IMR-90 (cell line): ENCODE measurements around the gene NKAIN2. TPM values are rescaled to one million over a fixed set of nuclear protein-coding genes. Genes with fewer than 3 reads are reported as not detected.

Experiments used
- ATAC-seq: fragments of 200-7000 bp; cut with Tn5 transposase; 2 replicates; pipeline ENCODE4 v1.9.1; 2020; ENCODE audit warnings: low read depth, mild to moderate bottlenecking, moderate library complexity
- BruUV-seq: library from RNA; stranded (reverse); fragments of 400-500 nt; replicated peaks from 2 replicates; lab custom pipeline; 2021; lab: Mats Ljungman, UMichigan
- CTCF ChIA-PET: fragments of 300-600 bp; formaldehyde crosslinking; extraction: SDS; loops from one replicate; lab custom pipeline; 2021; ENCODE audit warnings: antibody characterized with exemption; lab: Yijun Ruan, JAX
- POLR2A ChIA-PET: fragments of 300-600 bp; sonication (Branson Sonifier 250); formaldehyde crosslinking; loops from one replicate; lab custom pipeline; 2022; ENCODE audit warnings: antibody characterized with exemption; ENCODE audit not compliant: unreplicated experiment; lab: Charles Lee
- DNase-seq: peaks from one replicate; pipeline ENCODE4 v3.0.0; 2013
- H2AFZ ChIP-seq: replicated peaks from 2 replicates; pipeline ENCODE3; 2013; ENCODE audit warnings: low read length, mild to moderate bottlenecking; ENCODE audit not compliant: poor library complexity
- H2AK5ac ChIP-seq: 2 replicates; pipeline ENCODE4 v1.6.1; 2013; ENCODE audit warnings: low read depth, low read length, inconsistent platforms
- H2AK9ac ChIP-seq: replicated peaks from 2 replicates; pipeline ENCODE3; 2013; ENCODE audit warnings: mild to moderate bottlenecking, low read depth, low read length, moderate library complexity; ENCODE audit not compliant: poor library complexity
- H2BK120ac ChIP-seq: 2 replicates; pipeline ENCODE4 v1.6.1; 2013; ENCODE audit warnings: low read depth, low read length, inconsistent platforms
- H2BK15ac ChIP-seq: 3 replicates; pipeline ENCODE4 v1.6.1; 2013; ENCODE audit warnings: low read depth, low read length, inconsistent platforms
- H2BK20ac ChIP-seq: 2 replicates; pipeline ENCODE4 v1.6.1; 2013; ENCODE audit warnings: low read depth, mild to moderate bottlenecking, inconsistent platforms, low read length, moderate library complexity
- H2BK5ac ChIP-seq: 2 replicates; pipeline ENCODE4 v1.6.1; 2013; ENCODE audit warnings: mild to moderate bottlenecking, low read depth, low read length, inconsistent platforms; ENCODE audit not compliant: poor library complexity, severe bottlenecking
- H3K14ac ChIP-seq: replicated peaks from 2 replicates; pipeline ENCODE4 v1.6.1; 2013; ENCODE audit warnings: low read depth, low read length, inconsistent platforms
- H3K18ac ChIP-seq: 2 replicates; pipeline ENCODE4 v1.6.1; 2013; ENCODE audit warnings: low read depth, low read length, control low read depth
- H3K23ac ChIP-seq: 2 replicates; pipeline ENCODE4 v1.6.1; 2013; ENCODE audit warnings: low read depth, low read length, inconsistent platforms
- H3K27ac ChIP-seq: 2 replicates; pipeline ENCODE4 v1.5.1; 2013; ENCODE audit warnings: mild to moderate bottlenecking, control low read depth, low read length; ENCODE audit not compliant: insufficient read depth
- H3K27me3 ChIP-seq: 2 replicates; pipeline ENCODE4 v1.6.1; 2013; ENCODE audit warnings: low read length; ENCODE audit not compliant: control insufficient read depth, insufficient read depth
- H3K36me3 ChIP-seq: 2 replicates; pipeline ENCODE4 v1.6.1; 2013; ENCODE audit warnings: low read length, mixed read lengths; ENCODE audit not compliant: control insufficient read depth, insufficient read depth
- H3K4ac ChIP-seq: 2 replicates; pipeline ENCODE4 v1.6.1; 2013; ENCODE audit warnings: low read depth, low read length, inconsistent platforms
- H3K4me1 ChIP-seq: 2 replicates; pipeline ENCODE4 v1.6.1; 2013; ENCODE audit warnings: low read length, mixed read lengths; ENCODE audit not compliant: control insufficient read depth, insufficient read depth
- H3K4me2 ChIP-seq: 2 replicates; pipeline ENCODE4 v1.6.1; 2013; ENCODE audit warnings: low read depth, mild to moderate bottlenecking, control low read depth, low read length, moderate library complexity
- H3K4me3 ChIP-seq: 2 replicates; pipeline ENCODE4 v1.5.1; 2013; ENCODE audit warnings: low read depth, mild to moderate bottlenecking, control low read depth, low read length, moderate library complexity; ENCODE audit not compliant: insufficient read depth
- H3K56ac ChIP-seq: 2 replicates; pipeline ENCODE4 v1.6.1; 2013; ENCODE audit warnings: low read length, inconsistent platforms; ENCODE audit not compliant: insufficient read depth; ENCODE audit errors: extremely low read depth
- H3K79me1 ChIP-seq, 2 experiments: 2 replicates each; pipeline ENCODE4 v1.6.1; 2013; ENCODE audit warnings: low read length in 2 of 2, inconsistent platforms in 1 of 2, low read depth in 1 of 2
- H3K9ac ChIP-seq: 2 replicates; pipeline ENCODE4 v1.6.1; 2013; ENCODE audit warnings: low read depth, low read length, control low read depth
- H3K9me1 ChIP-seq: 2 replicates; pipeline ENCODE4 v1.6.1; 2013; ENCODE audit warnings: low read length, inconsistent platforms; ENCODE audit not compliant: insufficient read depth
- H3K9me3 ChIP-seq: 2 replicates; pipeline ENCODE4 v1.6.1; 2013; ENCODE audit warnings: low read length; ENCODE audit not compliant: control insufficient read depth, insufficient read depth
- H4K20me1 ChIP-seq: 2 replicates; pipeline ENCODE4 v1.6.1; 2013; ENCODE audit warnings: low read length, inconsistent platforms; ENCODE audit not compliant: insufficient read depth
- H4K5ac ChIP-seq: 2 replicates; pipeline ENCODE4 v1.6.1; 2013; ENCODE audit warnings: mild to moderate bottlenecking, low read depth, low read length, control low read depth
- H4K8ac ChIP-seq, 2 experiments: 2 replicates each; pipeline ENCODE4 v1.6.1; 2013; ENCODE audit warnings: low read depth in 2 of 2, low read length in 2 of 2, control low read depth in 1 of 2, inconsistent platforms in 1 of 2
- H4K91ac ChIP-seq: 2 replicates; pipeline ENCODE4 v1.6.1; 2013; ENCODE audit warnings: low read depth, low read length, inconsistent platforms; ENCODE audit not compliant: insufficient read depth
- BHLHE40 ChIP-seq: fragments of 150-350 bp; IDR thresholded peaks from 2 replicates; pipeline ENCODE4 v1.6.1; 2016; ENCODE audit warnings: mild to moderate bottlenecking, low read depth, low read length
- CEBPB ChIP-seq: IDR thresholded peaks from 2 replicates; pipeline ENCODE4 v1.6.1; 2012; ENCODE audit warnings: low read depth, low read length, improper control_type of control experiment
- CHD1 ChIP-seq: IDR thresholded peaks from 2 replicates; pipeline ENCODE4 v1.6.1; 2012; ENCODE audit warnings: low read depth, low read length, improper control_type of control experiment
- FOS ChIP-seq: fragments of 150-350 bp; IDR thresholded peaks from 2 replicates; pipeline ENCODE4 v1.6.1; 2016; ENCODE audit warnings: low read depth, low read length
- MAFK ChIP-seq: IDR thresholded peaks from 2 replicates; pipeline ENCODE4 v1.6.1; 2012; ENCODE audit warnings: low read depth, low read length, improper control_type of control experiment
- MAZ ChIP-seq: IDR thresholded peaks from 2 replicates; pipeline ENCODE4 v1.6.1; 2012; ENCODE audit warnings: low read depth, mild to moderate bottlenecking, low read length, improper control_type of control experiment, moderate library complexity, borderline replicate concordance
- MXI1 ChIP-seq: IDR thresholded peaks from 2 replicates; pipeline ENCODE4 v1.6.1; 2012; ENCODE audit warnings: low read depth, mild to moderate bottlenecking, low read length, moderate library complexity, borderline replicate concordance
- NFE2L2 ChIP-seq: fragments of 150-350 bp; IDR thresholded peaks from 2 replicates; pipeline ENCODE4 v1.6.1; 2016; ENCODE audit warnings: low read depth, mild to moderate bottlenecking, low read length
- POLR2A ChIP-seq: IDR thresholded peaks from 2 replicates; pipeline ENCODE4 v1.6.1; 2012; ENCODE audit warnings: mild to moderate bottlenecking, low read depth, low read length
- RAD21 ChIP-seq: IDR thresholded peaks from 2 replicates; pipeline ENCODE4 v1.6.1; 2012; ENCODE audit warnings: low read length, improper control_type of control experiment
- RCOR1 ChIP-seq: IDR thresholded peaks from 2 replicates; pipeline ENCODE4 v1.6.1; 2012; ENCODE audit warnings: mild to moderate bottlenecking, low read length, improper control_type of control experiment; ENCODE audit not compliant: insufficient replicate concordance
- SMC3 ChIP-seq: fragments of 150-350 bp; IDR thresholded peaks from 2 replicates; pipeline ENCODE4 v1.6.1; 2016; ENCODE audit warnings: low read depth, mild to moderate bottlenecking, antibody characterized with exemption, low read length, moderate library complexity
- WGBS, 2 experiments: methylation state at CpG; one replicate each; pipeline versions ENCODE4 v1.1.5 to v1.1.7; 2013; ENCODE audit warnings: missing lambda C conversion rate in 2 of 2; ENCODE audit not compliant: insufficient read length in 1 of 2; ENCODE audit errors: extremely low coverage in 2 of 2; 5-methylcytosine and 5-hydroxymethylcytosine counted together
- dilution Hi-C: fragments of 300-500 bp; cut with HindIII; formaldehyde crosslinking; loops from one replicate; pipeline ENCODE4 v1.14.3; 2018; ENCODE audit warnings: low sequenced_read_pairs; ENCODE audit not compliant: unreplicated experiment
- in situ Hi-C: fragments of 300-500 bp; cut with MboI; formaldehyde crosslinking; loops from 3 replicates; pipeline ENCODE4 v1.14.3; 2019; ENCODE audit warnings: low sequenced_read_pairs, inconsistent platforms, mixed read lengths
- intact Hi-C: fragments of 100-400 bp; cut with micrococcal nuclease; formaldehyde crosslinking; loops from 2 replicates; pipeline ENCODE4 v1.10.0; 2022
- polyA plus RNA-seq, 3 experiments: library from polyadenylated mRNA; depleted of rRNA; stranded (reverse); fragments of >200 nt; gene quantifications; 2 replicates each; pipeline ENCODE4 v1.2.3, GENCODE V29; 2012; ENCODE audit warnings: low replicate concordance in 1 of 3
- total RNA-seq: library from RNA; depleted of rRNA; stranded (reverse); fragments of >200 nt; gene quantifications from 2 replicates; pipeline ENCODE4 v1.2.3, GENCODE V29; 2012
- TF ChIP-seq, protein P1 (sequence below): conservative IDR thresholded peaks from 2 replicates; pipeline ENCODE4 v1.5.1; 2012; ENCODE audit warnings: mild to moderate bottlenecking, low read depth, low read length, improper control_type of control experiment
- TF ChIP-seq, protein P2 (sequence below): fragments of 150-350 bp; IDR thresholded peaks from 2 replicates; pipeline ENCODE4 v1.6.1; 2017; ENCODE audit warnings: mild to moderate bottlenecking, antibody characterized with exemption, low read length, low read depth

NKAIN2 gene
- total and polyA plus RNA-seq, 2 of the 4 experiments (the other 2 are of a cell fraction), result not detected

DNA sequence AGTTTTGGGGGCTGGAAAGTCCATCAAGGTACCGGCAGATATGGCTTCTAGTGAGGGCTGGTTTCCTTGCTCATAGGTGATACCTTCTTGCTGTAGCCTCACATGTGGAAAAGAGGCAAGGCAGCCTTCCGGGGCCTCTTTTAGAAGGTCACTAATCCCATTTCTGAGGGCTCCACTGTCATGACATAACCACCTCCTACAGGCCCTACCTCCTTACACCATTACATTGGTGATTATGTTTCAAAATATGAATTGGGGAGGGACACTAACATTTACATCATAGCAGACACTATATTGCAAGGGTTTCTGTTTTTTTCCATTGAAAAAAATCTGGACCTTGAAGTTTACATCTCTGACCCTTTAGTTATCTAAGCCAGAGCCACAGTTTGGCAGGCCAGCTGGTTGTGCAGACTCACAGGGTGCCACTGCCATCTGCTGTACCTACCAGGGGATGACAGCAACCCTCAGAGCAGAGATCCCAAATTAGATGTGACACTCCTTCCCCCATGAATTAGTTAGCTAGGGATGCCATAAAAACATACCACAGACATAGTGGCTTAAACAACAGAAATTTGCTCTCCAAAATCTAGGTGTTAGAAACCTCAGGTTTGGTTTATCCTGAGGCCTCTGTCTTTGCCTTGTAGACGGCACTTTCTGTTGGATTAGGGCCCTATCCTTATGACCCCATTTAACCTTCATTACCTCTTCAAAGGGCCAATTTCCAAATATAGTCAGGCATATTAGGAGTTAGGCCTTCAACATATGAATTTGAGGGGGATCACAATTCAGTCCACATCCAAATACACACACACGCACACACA, 992.2 kb downstream of the NKAIN2 start (continued):
- TF ChIP-seq MAZ, result no peak

DNA sequence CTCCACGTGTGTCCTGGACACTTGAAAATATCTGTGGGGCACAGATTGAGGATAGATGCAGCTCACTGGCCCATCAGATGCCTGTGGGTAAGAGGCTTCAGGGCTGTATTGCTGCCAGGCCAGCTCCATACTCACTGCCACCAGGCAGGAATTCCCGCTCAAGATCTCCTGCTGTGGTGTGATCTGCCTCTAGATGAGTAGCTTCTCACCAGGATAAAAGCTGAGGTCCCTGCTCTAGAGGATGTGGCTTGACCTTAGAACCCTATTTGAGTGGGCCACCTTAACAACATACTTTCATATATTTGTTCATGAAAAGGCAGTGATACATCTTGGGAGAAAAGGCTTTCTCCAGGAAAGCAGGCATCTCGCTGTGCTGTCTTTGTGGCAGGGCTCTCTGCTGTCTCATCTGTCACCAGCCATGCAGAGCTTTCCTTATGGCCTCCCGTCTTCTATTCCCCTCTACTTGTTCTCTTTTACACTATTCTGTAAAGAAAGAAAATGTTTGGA, 992.9 kb downstream of the NKAIN2 start:
- intact Hi-C loops, result loop anchor here (1.0 kb wide), 1 partner anchor 994 kb away; no protein-coding TSS in a partner anchor
- WGBS, 2 experiments, result no CpG with 5 or more reads among the region's 4 CpGs
- no peak overlapping the region for H3K27ac ChIP-seq
- H3K4ac ChIP-seq, result no peak overlapping the region
- H3K4me1 ChIP-seq, result no peaks in the 10 kb centered on the region
- no peak overlapping the region for H4K8ac ChIP-seq
- H4K91ac ChIP-seq, result no peak overlapping the region
- H3K27me3 ChIP-seq, result no peaks in the 10 kb centered on the region
- no peaks in the 10 kb centered on the region for H4K20me1 ChIP-seq
- no peak overlapping the region for H2AFZ ChIP-seq
- H3K9ac ChIP-seq, result no peak overlapping the region
- no peak overlapping the region for H2AK9ac ChIP-seq
- no peak overlapping the region for H3K4me2 ChIP-seq
- H3K18ac ChIP-seq, result no peak overlapping the region
- no peak overlapping the region for H4K5ac ChIP-seq
- in situ Hi-C loops, result no loop called here
- H3K14ac ChIP-seq, result no peak overlapping the region
- BruUV-seq, result no TSS peak
- H2BK15ac ChIP-seq, result no peak overlapping the region
- dilution Hi-C loops, result no loop called here
- no peaks in the 10 kb centered on the region for H3K79me1 ChIP-seq
- H3K23ac ChIP-seq, result no peak overlapping the region
- no peaks in the 10 kb centered on the region for H3K36me3 ChIP-seq
- no peak overlapping the region for H3K4me3 ChIP-seq
- no peak overlapping the region for H2BK20ac ChIP-seq
- ATAC-seq, result no peak
- no peak overlapping the region for H2BK120ac ChIP-seq
- ChIA-PET CTCF (interaction anchor here (1.0 to 1.1 kb wide), 3 partner anchors 10 to 995 kb away, joined by 3 to 4 read pairs (median 4); no protein-coding TSS in a partner anchor), POLR2A (no interaction called here)
- H2AK5ac ChIP-seq, result no peak overlapping the region
- no peak for DNase-seq
- no peak overlapping the region for H2BK5ac ChIP-seq
- H3K9me1 ChIP-seq, result no peaks in the 10 kb centered on the region
- H3K56ac ChIP-seq, result no peak overlapping the region
- H3K9me3 ChIP-seq, result no peaks in the 10 kb centered on the region
- no peak for TF ChIP-seq MXI1
- TF ChIP-seq FOS, result no peak
- TF ChIP-seq, protein P1, sequence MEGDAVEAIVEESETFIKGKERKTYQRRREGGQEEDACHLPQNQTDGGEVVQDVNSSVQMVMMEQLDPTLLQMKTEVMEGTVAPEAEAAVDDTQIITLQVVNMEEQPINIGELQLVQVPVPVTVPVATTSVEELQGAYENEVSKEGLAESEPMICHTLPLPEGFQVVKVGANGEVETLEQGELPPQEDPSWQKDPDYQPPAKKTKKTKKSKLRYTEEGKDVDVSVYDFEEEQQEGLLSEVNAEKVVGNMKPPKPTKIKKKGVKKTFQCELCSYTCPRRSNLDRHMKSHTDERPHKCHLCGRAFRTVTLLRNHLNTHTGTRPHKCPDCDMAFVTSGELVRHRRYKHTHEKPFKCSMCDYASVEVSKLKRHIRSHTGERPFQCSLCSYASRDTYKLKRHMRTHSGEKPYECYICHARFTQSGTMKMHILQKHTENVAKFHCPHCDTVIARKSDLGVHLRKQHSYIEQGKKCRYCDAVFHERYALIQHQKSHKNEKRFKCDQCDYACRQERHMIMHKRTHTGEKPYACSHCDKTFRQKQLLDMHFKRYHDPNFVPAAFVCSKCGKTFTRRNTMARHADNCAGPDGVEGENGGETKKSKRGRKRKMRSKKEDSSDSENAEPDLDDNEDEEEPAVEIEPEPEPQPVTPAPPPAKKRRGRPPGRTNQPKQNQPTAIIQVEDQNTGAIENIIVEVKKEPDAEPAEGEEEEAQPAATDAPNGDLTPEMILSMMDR, result no peak
- TF ChIP-seq MAFK, result no peak
- TF ChIP-seq BHLHE40, result no peak
- TF ChIP-seq SMC3, result no peak
- no peak for TF ChIP-seq CEBPB
- TF ChIP-seq POLR2A, result no peak
- TF ChIP-seq RAD21, result no peak
- no peak for TF ChIP-seq CHD1
- TF ChIP-seq, protein P2, sequence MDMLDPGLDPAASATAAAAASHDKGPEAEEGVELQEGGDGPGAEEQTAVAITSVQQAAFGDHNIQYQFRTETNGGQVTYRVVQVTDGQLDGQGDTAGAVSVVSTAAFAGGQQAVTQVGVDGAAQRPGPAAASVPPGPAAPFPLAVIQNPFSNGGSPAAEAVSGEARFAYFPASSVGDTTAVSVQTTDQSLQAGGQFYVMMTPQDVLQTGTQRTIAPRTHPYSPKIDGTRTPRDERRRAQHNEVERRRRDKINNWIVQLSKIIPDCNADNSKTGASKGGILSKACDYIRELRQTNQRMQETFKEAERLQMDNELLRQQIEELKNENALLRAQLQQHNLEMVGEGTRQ, result no peak
- TF ChIP-seq RCOR1, result no peak
- TF ChIP-seq NFE2L2, result no peak
